ENCODE measurements around the gene RIPOR3.
"Not testable (repeated sequence)": the region's sequence is repeated elsewhere in the genome, so short reads cannot be mapped to it uniquely, and the experiment has no call there.

RIPOR3 gene

GRCh38 chr20:50547964-50548363 is 143.4 kb downstream of the RIPOR3 start:
- DNase-seq: no peak

GRCh38 chr20:50546729-50547314 is 144.5 kb downstream of the RIPOR3 start:
- DNase-seq: no peak

- no peak for DNase-seq
Measured at GRCh38 chr20:50545126-50545525, 146.2 kb downstream of the RIPOR3 start.

- DNase-seq: no peak
Measured at GRCh38 chr20:50543326-50543725, 148.0 kb downstream of the RIPOR3 start.

GRCh38 chr20:50541606-50542041 is 149.7 kb downstream of the RIPOR3 start:
- DNase-seq: no peak

GRCh38 chr20:50540620-50541605 is 150.4 kb downstream of the RIPOR3 start:
- no peak for DNase-seq

- DNase-seq: not testable (repeated sequence)
Measured at GRCh38 chr20:50539798-50540197, 151.5 kb downstream of the RIPOR3 start.

GRCh38 chr20:50538276-50538675 is 153.1 kb downstream of the RIPOR3 start:
- DNase-seq: no peak

- DNase-seq: no peak
Measured at GRCh38 chr20:50537546-50538201, 153.7 kb downstream of the RIPOR3 start.

GRCh38 chr20:50536333-50536732 is 155.0 kb downstream of the RIPOR3 start:
- no peak for DNase-seq

Measured in activated effector memory CD4-positive, alpha-beta T cell treated with Interleukin-2 at 50 U/mL for 16 hours (primary cell).